ENCODE results near the gene PTPRG.

GRCh38 chr3:61887206-61887605, 325.8 kb downstream of the PTPRG start:
- TF ChIP-seq CTCF (IDR thresholded peaks at IDR 0.05) = no peak
- no peak for TF ChIP-seq POLR2A (IDR thresholded peaks at IDR 0.05)

Data from right lobe of liver (tissue), 4 donors.